DLD1 (cell line): ENCODE measurements around the gene RBKS.

ENCODE experiments used
- in situ Hi-C: cut with HindIII; loops from 2 replicates; pipeline ENCODE4 v1.10.0; 2017; ENCODE audit warnings: low sequenced_read_pairs

The RBKS gene

DNA sequence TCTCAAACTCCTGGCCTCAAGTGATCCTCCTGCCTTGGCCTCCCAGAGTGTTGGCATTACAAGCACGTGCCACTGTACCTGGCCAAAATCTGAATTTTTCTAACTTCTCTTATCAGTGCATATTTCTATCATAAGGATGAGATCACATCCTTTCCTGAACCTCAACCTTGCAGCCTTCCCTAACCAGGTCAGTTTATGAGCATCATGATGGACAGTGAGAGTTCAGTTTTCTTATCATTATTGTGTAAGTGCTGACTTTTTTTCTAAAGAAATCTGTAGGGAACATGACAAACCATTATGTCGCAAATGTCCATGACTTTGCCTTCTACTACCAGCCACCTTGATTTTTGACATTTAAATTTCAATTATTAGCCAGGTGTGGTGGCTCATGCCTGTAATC, 87.1 kb downstream of the RBKS start:
- in situ Hi-C loops, result no loop called here

DNA sequence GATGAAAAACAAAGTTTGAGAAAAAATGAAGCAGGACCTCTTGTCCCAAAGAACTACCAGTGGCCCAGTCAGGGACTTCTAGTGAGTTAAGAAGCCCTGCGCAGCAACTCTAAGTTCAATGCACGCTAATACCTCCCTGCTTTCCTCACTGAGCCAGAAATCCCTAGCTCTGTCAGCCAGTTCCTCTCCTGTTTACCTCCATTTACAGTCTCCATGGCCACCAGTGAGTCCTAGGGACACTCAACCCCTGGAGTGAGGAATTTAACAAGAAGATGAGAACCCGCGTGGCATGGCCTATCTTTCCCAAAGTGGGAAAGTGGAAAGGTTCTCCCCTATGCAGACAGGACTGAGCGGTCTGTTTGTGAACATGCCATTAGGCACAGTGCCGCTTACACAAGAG, 87.6 kb downstream of the RBKS start:
- in situ Hi-C loops, result no loop called here

DNA sequence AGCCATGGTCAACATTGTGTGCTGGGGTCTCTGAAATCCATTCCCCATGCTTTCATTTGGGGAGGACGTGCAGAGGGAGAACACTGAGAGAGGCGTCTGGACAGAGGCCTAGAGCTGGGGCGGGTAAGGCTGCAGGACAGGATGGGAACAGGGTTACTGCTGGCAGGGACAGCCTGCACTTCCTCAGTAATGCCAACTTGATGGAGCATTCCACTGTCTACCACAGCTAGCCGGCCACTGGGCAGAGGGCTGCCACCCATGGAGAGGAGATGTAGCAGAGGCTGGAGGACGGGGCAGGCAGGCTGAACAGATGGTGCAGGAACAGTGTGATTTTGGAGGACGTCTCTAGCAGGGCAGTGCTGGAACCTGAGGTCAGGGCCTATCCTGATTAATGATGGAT, 89.3 kb downstream of the RBKS start:
- in situ Hi-C loops, result no loop called here

GRCh38 chr2:27799646-27800010, 90.6 kb downstream of the RBKS start:
- in situ Hi-C loops, result no loop called here

- in situ Hi-C loops, result no loop called here
Measured at GRCh38 chr2:27798948-27799645, 91.1 kb downstream of the RBKS start.

- in situ Hi-C loops, result no loop called here
Measured at GRCh38 chr2:27798486-27798885, 91.7 kb downstream of the RBKS start.

DNA sequence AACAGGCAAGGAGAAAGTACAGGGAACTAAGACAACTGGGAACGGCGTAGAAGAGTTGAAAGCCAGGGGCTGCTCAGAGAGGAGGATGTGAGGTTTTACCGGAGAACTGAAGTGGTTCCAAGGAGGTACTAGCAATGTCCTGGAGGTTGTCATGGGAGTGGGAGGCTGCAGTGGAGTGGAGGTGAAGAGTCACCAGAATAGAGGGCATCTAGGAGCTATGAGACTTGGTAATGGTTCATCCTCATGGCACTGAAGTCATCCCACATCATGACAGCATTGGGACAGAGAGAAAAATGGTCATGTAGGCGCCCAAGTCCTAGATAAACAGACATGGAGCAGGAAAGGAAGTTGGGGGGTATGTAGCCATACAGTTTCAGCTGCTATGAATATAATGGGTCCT, 92.3 kb downstream of the RBKS start:
- in situ Hi-C loops, result no loop called here

GRCh38 chr2:27796791-27797765, 93.1 kb downstream of the RBKS start:
- in situ Hi-C loops, result no loop called here

DNA sequence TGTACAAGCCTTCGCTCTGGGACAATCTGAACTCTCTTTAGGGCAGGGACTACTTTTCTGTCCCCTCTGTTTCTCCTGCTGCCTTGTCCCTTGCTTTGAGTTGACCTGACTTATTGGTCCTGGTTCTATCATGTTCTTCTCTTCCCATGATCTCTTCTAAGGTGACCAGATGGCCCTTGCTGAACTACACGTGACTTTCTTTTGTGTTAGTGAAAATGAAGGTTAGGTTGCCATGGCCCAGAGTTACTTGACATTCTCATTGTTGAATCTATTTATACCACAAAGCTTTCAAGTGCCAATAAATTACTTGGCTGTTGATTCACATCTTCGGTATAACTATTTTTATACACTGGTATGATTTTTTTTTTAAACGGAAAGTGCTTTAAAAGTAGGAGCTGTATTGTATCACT, 94.3 kb downstream of the RBKS start:
- in situ Hi-C loops, result no loop called here

DNA sequence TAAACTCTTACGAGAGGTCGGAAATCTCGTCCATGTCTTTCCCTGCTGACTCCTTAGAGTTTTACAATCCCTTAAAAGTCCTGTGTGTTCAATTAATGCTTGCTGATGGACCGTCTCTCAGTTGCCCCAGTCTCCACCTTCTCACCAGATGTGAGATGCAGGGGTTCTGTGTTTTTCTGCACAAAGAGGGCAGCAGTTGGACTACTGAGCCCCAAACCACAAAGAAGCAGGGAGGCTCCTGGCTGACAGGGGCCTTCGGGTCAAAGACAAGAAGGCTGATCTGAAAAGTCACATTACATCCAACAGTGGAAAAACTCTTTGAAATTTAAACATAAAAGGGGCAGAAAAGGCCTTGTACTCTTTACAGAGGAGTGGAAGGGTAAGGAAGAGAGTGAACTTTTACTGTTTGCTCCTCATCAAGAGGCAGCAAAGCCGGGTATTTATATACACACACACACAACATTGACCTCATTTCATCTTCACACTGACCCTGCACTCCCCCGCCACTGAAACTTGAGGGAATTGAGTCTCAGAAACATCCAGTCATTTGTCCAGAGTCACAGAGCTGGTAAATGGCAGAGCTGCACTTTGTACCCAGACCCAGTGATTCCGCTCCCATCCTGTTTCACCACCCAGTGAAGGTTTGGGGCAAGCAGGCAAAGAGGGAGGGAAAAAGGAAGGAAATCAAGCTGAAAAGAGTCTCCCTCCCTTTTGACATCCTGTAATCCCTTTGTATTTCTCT, 94.9 kb downstream of the RBKS start:
- in situ Hi-C loops, result no loop called here

DNA sequence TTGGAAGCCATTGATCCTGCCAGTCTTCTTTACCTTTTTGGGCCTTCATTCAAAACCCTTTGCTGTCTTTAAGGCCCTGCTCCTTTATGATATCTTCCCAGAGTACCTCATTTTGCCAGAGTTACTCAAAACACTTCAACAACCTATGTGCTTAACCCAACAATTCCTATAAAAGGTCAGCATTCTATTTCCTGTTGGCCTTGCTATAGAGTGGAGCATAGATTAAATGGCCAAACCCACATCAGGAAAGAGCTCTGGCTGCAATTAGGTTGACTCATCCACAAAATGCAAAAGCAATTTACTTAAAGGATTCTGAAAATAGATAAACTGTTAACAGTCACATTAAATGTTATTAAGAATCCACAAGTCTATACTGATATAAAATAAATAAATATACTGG, 97.4 kb downstream of the RBKS start:
- in situ Hi-C loops, result no loop called here

DNA sequence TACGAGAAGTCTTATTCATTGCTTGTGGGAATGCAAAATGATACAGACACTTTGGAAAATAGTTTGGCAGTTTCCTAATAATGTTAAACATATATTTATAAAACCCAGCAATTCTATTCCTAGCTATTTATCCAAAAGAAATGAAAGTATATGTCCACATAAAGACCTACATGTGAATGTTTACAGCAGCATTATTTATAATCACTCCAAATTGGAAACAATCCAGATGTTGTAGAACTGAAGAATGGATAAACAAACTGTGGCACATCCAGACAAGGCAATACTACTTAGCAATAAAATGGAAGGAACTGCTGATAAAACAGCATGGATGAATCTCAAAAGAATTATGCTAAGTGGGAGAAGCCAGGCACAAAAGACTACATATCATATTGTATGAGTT, 99.4 kb downstream of the RBKS start:
- in situ Hi-C loops, result no loop called here

DNA sequence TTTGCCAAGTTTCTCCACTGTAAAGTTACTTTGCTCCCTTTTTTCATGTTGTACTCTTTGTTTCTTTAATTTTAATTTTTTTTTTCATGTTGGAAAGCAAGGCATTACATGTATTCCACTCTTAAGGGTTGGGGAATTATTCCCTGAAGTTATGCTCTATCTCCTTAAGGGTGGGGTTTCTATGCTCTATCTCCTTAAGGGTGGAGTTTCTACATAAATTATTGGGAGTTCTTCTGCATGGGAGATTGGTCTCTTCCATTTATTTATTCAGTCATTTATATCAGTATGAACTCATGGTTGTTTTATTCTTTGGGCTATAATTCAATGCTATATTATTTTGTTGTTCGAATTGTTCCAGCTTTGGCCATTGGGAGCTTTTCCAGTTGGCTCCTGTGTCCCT, 107.5 kb downstream of the RBKS start:
- in situ Hi-C loops, result no loop called here

GRCh38 chr2:27781496-27781895, 108.7 kb downstream of the RBKS start:
- in situ Hi-C loops, result no loop called here

- in situ Hi-C loops, result no loop called here
Measured at GRCh38 chr2:27779417-27780055, 110.7 kb downstream of the RBKS start.

DNA sequence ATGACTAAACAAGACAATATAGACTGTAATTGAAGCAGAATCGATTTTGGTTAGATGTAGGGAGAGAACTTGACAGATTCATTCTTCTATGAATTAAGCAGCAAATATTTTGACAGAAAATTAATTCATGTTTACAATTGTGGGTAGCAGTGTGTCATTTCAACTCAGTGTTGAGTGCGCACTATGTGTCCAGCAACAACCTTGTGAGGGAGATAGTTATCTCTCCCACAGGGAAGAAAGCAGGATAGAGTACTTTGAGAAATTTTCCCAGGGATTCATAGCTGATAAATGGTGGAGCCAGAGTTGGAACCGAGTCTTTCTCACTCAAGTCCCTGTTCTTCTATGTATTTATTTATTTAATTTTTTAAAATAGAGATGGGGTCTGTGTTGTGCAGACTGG, 113.5 kb downstream of the RBKS start:
- in situ Hi-C loops, result no loop called here

DNA sequence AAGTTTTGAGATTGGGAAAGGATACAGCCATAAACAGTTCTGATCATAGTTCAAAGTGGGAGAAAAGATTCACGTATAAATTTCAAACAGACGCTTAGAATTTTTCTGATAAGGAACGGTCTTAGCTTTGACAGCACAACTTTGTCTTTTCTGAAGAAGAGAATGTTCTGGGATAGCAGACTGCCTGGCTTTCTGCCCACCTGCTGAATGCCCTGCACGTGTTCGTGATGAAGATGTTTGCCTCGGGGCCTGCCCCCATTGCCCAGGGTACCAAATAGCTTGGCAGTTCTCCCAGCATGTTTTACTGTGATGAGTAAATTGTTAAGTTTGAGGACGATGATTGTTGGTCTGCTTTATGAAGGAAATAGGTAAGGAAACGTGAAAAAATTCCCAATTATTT, 114.1 kb downstream of the RBKS start:
- in situ Hi-C loops, result no loop called here

DNA sequence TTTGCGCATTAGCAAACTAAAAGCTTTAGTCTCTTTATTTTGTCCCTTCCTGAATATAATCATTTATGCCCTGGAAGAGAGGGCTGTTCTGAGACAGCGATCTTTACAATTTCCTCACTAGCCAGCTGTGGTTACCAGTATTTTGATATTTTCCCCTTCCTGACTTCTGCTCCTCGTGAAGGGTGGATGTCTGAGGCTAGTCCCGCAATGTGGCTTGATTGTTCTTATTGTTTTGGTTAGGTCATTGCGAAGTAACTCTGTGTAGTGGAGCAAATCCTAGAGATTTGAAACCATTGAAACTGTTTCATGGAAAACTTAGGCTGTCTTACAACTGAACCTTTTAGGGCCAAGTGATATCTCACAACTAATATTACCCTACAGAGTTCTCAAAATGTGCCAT, 116.2 kb downstream of the RBKS start:
- in situ Hi-C loops, result no loop called here

DNA sequence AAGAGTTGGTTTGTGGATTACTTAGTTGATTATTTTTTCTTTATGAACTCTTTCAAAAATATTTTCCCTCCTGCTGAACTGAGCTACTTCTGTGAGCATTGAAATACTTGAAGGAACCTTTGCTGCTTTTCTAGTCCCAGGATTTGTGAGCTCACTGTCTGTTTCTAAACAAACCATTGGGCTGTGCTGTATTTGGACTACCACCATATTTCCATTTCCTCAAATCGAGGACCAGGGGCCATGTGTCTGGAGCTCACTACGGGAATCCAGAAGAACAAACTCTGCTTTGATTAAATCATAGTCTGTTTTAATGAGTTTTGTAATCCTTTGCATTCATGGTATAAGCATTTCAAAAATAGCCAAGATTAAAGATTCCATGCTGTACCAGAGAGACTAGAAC, 117.4 kb downstream of the RBKS start:
- in situ Hi-C loops, result no loop called here

DNA sequence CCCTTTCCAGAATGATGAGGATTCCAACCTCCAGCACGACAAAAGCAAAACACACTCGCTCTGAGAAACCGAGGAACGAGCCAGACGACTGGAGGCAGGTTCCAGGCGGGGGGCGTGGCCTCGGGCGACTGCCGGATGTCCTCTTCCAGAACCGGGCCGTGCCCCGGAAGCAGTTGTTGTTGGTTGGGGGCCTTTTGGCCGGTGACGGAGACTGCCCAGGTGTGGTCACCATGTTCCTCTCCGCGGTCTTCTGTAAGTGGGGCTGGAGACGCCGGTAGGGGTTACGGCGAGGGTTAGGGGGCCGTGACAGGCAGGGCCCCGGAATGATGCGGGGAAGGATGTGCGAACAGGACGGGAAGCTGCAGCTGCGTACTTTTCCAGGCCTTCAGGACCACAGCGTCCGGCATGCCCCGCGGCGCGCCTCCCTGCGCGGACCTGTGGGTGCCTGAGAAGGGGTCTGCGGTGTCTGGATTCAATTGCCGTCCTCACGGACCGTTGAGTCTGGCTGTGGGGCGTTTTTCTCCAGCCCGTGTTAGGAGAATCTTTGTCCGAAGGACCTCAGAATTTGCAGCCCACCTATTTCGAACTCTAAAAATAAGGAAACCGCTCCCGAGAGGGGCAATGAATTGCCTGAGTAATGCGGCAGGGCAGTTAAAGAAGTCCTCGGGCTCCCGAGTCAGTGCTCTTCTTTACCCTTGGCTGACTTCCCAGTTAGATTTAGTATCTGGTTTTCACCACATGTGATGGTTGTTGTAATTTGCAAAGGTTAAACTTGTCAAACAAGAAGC, 118.4 kb downstream of the RBKS start, which contains the start of gene MRPL33:
Gene MRPL33, plus strand, starts transcription at position 172 of the 788 bp plus-strand sequence. Its CDS starts 59 bp downstream, at position 231.
- in situ Hi-C loops, result no loop called here
